Measurements from ENCODE around the gene EPHX1. TPM values are rescaled to one million over a fixed set of nuclear protein-coding genes. Genes with fewer than 3 reads are reported as not detected.

The EPHX1 gene
- total RNA-seq, 2 experiments from 2014 or later = 0.68 to 0.85 TPM

DNA sequence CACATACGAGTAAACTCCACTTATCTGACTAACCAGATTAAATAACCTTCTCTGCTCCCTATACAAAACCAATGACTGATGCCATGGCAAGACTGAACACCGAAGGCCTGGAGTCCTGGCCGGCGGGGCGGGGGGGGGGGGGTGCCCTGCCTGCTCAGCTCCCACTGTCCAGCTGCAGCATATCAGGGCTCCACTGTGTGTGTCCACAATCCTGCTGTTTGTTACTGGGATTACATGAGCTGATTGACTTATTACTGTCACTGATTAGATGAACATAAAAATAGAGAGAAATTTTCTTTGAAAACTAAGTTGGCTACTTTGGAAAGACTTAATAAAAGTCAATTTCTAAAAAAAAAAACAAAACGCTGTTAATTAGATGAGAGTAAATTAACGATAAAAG lies 47.3 kb downstream of the EPHX1 start:
- Mint-ChIP-seq H3K9me3 (ENCODE audit: low read depth) (no peaks in the 10 kb centered on the region), H3K4me3 (no peak overlapping the region), H3K4me1 (peaks cover 12% of the 10 kb centered on the region), H3K36me3 (peaks cover 47% of the 10 kb centered on the region), H3K27me3 (no peaks in the 10 kb centered on the region), H3K27ac (no peak overlapping the region)
- CTCF ChIA-PET = interaction anchor here (0.8 kb wide), 1 partner anchor 9 kb away, joined by 3 read pairs; no protein-coding TSS in a partner anchor
- DNase-seq = no peak
- ATAC-seq = no peak

DNA sequence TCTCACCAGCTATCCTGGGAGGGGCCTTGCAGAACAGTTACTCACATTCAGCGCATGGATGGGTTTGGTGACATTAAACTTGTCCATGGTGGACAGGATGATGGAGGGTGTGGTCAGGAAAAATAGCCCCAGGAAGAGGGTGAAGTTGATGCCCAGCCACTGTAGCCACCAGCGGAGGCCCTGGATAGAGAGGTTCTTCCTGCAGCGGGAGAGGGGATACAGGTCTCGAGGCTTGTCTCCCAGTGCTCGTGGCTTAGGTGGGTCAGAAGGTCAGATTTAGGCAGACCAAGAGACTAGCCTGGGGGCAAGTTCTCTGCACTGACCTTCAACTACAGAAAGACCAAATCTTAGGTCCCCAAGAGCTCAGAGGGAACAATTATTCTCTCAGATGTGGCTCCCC lies 49.2 kb downstream of the EPHX1 start:
- ATAC-seq (no peak), DNase-seq (no peak)
- Mint-ChIP-seq H3K9me3 (ENCODE audit: low read depth) (no peaks in the 10 kb centered on the region), H3K27me3 (no peaks in the 10 kb centered on the region), H3K36me3 (peaks cover 34% of the 10 kb centered on the region), H3K27ac (no peak overlapping the region), H3K4me1 (peaks cover 5% of the 10 kb centered on the region), H3K4me3 (no peak overlapping the region)
- CTCF ChIA-PET = interaction anchor here (1.0 to 1.5 kb wide), 2 partner anchors 19 to 52 kb away, joined by 3 read pairs; no protein-coding TSS in a partner anchor

DNA sequence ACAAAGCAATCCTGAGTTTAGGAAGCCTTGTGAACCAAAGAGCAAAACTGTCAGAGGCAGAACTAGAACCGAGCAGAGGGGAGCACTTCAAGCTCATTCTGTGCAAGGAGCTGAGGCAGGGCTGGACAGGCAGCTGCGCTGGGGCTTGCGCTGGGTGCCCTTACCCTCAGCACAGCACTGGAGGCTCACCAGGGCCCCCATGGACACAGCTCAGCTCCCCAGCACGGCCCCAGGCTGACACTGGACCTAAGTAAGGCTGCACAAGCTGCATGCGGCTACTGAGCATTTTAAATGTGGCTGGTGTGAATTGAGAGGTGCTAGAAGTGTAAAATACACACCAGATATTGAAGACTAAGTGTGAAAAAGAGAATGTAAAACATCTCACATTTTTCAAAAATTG lies 50.2 kb downstream of the EPHX1 start:
- no peak for DNase-seq
- no peak for ATAC-seq
- no peak overlapping the region for H3K27ac Mint-ChIP-seq
- no peak overlapping the region for H3K4me3 Mint-ChIP-seq
- H3K4me1 Mint-ChIP-seq = peaks cover 5% of the 10 kb centered on the region
- H3K36me3 Mint-ChIP-seq = peaks cover 29% of the 10 kb centered on the region
- no peaks in the 10 kb centered on the region for H3K9me3 Mint-ChIP-seq (ENCODE audit: low read depth)
- H3K27me3 Mint-ChIP-seq = no peaks in the 10 kb centered on the region
- CTCF ChIA-PET = interaction anchor here (1.0 kb wide), 1 partner anchor 18 kb away, joined by 3 read pairs; no protein-coding TSS in a partner anchor

DNA sequence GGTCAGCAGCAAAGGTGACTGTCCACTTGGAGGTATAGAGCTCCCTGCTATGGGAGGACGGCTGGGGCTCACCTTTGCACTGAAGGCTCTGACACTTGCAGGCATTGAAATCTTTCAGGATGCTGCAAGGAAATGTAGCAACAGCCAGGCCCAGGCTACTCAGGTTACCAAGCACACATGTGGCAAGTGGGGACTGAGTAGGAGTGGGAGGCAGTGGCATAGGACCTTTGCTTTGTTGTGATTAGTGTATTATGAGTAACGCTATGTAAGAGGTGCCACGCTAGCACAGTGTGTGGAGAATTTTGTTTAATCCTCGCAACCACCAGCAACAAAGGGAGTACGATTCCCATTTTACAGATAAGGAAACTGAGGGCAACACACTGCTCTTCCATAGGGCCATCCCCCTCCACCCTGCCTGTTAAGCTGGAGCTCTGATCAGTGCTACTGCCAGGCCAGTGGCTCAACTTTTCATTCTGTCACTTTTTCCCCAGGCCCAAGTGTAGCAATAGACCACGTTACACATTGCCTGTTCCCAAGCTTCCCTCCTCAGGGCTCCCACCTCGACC lies 51.0 kb downstream of the EPHX1 start:
- DNase-seq (no peak), ATAC-seq (no peak)
- CTCF ChIA-PET = no interaction called here
- no peaks in the 10 kb centered on the region for H3K9me3 Mint-ChIP-seq (ENCODE audit: low read depth)
- H3K27ac Mint-ChIP-seq = peak overlapping the region; percentile 38
- H3K27me3 Mint-ChIP-seq = no peaks in the 10 kb centered on the region
- H3K36me3 Mint-ChIP-seq = peaks cover 29% of the 10 kb centered on the region
- peaks cover 11% of the 10 kb centered on the region for H3K4me1 Mint-ChIP-seq
- H3K4me3 Mint-ChIP-seq = no peak overlapping the region

DNA sequence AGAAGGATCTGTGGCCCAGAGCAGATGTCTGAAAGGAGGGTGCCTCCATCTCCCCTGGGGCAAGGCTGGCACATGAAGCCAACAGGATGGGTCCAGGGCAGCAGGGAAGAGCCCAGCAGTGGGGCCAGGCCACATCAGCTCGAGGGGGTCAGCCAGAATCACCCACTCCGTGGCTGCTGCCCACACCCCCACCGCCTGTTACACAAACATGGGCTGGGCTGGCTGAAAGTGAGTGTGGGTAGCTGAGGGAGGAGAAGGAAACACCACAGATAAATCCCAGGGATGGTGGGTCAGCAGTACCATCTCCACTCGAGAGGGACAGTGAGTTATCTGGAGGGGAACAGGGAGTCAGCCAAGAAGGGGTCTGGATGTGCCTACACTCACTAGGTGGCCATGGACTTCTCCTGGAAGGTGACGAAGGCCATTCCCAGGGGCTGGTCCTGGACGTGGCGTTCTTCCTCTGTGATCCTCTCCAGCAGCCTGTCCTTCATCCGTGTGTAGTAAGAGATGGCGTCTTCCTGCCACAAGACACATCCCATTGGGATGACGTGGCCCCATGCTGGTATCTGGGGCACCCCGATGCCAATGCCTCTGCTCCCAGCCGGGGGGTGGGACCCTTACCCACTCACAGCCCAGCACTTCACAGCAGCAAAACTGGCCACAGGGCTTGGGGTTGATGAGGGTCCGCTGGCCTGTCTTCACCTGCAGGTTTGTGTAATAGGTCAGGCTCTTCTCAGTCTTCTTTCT lies 52.1 kb downstream of the EPHX1 start:
- Mint-ChIP-seq H3K4me3 (no peak overlapping the region), H3K36me3 (peaks cover 29% of the 10 kb centered on the region), H3K9me3 (ENCODE audit: low read depth) (no peaks in the 10 kb centered on the region), H3K27me3 (no peaks in the 10 kb centered on the region), H3K4me1 (peaks cover 19% of the 10 kb centered on the region), H3K27ac (no peak overlapping the region)
- DNase-seq (no peak), ATAC-seq (no peak)
- CTCF ChIA-PET = no interaction called here

DNA sequence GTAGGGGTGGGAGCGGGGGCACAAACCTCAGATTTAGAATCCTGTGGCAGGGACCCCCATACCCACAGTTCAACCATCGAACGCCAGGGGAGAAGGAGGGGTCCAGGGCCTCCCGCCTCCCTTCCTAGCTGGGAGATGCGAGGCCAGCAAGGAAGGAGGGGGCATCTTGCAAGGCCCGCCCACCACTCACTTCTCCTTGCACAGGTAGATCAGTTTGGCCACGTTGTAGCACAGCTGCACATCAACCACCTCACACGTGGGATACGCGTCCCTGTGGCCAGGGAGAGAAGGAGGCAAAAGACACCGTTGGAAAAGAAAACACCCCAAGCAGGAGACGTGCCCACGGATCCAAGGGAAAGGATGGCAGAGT lies 52.6 kb downstream of the EPHX1 start:
- Mint-ChIP-seq H3K27ac (no peak overlapping the region), H3K27me3 (no peaks in the 10 kb centered on the region), H3K4me1 (peaks cover 25% of the 10 kb centered on the region), H3K9me3 (ENCODE audit: low read depth) (no peaks in the 10 kb centered on the region), H3K36me3 (peaks cover 33% of the 10 kb centered on the region), H3K4me3 (no peak overlapping the region)
- ATAC-seq = no peak
- CTCF ChIA-PET = interaction anchor here (0.9 kb wide), 1 partner anchor 9 kb away, joined by 3 read pairs; no protein-coding TSS in a partner anchor
- DNase-seq = no peak

DNA sequence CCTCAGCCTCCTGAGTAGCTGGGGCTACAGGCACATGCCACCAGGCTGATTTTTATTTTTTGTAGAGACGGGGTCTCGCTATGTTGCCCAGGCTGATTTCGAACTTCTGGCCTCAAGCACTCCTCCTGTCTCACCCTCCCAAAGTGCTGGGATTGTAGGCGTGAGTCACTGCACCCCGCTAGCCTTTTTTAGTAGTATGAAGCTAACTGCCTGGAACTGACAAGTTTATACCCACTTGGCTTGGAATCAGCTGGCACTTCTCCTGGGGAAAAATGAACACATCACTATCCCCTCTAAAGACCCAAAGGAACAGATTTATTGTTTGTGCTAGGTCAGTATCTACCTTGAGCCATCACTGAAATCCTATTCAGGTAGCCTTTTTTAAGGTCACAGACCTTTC lies 53.2 kb downstream of the EPHX1 start:
- no peak overlapping the region for H3K4me3 Mint-ChIP-seq
- no peak overlapping the region for H3K27ac Mint-ChIP-seq
- ATAC-seq = no peak
- peaks cover 38% of the 10 kb centered on the region for H3K36me3 Mint-ChIP-seq
- no peaks in the 10 kb centered on the region for H3K27me3 Mint-ChIP-seq
- no peaks in the 10 kb centered on the region for H3K9me3 Mint-ChIP-seq (ENCODE audit: low read depth)
- CTCF ChIA-PET = interaction anchor here (0.9 kb wide), 1 partner anchor 10 kb away, joined by 3 read pairs; no protein-coding TSS in a partner anchor
- peaks cover 29% of the 10 kb centered on the region for H3K4me1 Mint-ChIP-seq
- no peak for DNase-seq

DNA sequence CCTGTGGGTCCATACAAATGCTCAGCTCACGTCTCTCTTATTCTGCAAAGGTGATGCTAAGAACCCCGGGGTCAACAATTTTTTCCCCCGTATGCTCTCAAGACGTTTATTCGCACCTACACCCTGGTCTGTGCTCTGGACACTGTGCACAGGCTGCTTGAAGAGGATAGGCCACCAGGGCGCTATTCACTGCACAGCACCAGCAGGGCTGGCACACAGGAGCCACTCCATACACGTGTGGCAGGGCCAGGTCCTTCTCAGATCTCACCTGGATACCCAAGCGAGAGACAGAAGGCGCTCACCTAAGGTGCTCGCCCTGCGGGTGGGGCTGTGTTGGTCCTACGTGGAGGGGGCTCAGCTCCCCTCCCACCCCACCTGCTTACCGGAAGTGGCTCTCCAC lies 55.6 kb downstream of the EPHX1 start:
- H3K36me3 Mint-ChIP-seq = peaks cover 42% of the 10 kb centered on the region
- DNase-seq (no peak), ATAC-seq (peak; percentile 9)
- no peak overlapping the region for H3K4me3 Mint-ChIP-seq
- CTCF ChIA-PET = interaction anchor here (1.0 to 2.0 kb wide), 3 partner anchors 8 to 46 kb away, joined by 3 to 8 read pairs (median 3); no protein-coding TSS in a partner anchor
- H3K27ac Mint-ChIP-seq = peak overlapping the region; percentile 61
- peaks cover 29% of the 10 kb centered on the region for H3K4me1 Mint-ChIP-seq
- H3K27me3 Mint-ChIP-seq = no peaks in the 10 kb centered on the region
- H3K9me3 Mint-ChIP-seq (ENCODE audit: low read depth) = no peaks in the 10 kb centered on the region

DNA sequence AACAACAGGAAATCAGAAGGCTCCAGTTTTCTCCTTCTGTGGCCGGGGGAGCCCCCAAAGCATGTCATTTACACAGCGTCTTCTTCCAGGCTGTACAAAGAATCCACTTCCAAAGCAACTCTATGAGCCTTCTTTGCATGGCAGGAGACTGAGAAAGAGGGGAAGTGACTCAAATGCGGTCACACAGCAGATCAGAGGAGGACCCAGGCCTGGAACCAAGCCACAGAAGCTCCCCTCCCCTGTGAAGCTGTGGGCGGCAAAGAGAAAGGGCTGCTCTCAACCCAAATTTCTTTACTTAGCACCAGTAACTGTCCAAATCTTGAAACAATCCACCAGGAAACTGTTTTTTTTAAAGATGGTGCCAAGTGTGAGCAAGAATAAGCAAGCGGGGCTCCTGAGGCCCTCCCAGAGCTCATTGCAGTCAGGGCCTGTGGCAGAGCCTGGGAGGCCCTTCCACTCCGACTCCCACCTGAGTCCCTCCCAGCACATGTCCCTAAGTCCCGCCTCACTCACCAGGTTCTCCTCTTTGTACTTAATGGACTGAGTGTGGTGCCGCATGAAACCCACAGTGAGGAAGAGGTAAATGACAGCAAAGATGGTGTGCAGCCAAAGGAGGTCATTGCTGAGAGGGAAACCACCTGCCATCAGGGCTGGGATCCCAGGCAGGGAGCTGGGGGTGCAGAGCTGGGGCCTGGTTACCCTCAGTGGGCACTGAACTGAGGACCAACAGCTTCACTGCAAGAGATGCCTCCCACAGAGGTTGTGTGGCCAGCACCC lies 56.3 kb downstream of the EPHX1 start:
- no peaks in the 10 kb centered on the region for H3K27me3 Mint-ChIP-seq
- H3K9me3 Mint-ChIP-seq (ENCODE audit: low read depth) = no peaks in the 10 kb centered on the region
- peak overlapping the region; percentile 61 for H3K27ac Mint-ChIP-seq
- CTCF ChIA-PET = interaction anchor here (1.0 to 2.0 kb wide), 5 partner anchors 8 to 45 kb away, joined by 3 to 8 read pairs (median 6); partner anchors contain the start of gene TMEM63A
- ATAC-seq (peak; percentile 82), DNase-seq (peak; percentile 77)
- H3K4me3 Mint-ChIP-seq = peak overlapping the region; percentile 0
- peaks cover 29% of the 10 kb centered on the region for H3K4me1 Mint-ChIP-seq
- H3K36me3 Mint-ChIP-seq = peaks cover 42% of the 10 kb centered on the region

DNA sequence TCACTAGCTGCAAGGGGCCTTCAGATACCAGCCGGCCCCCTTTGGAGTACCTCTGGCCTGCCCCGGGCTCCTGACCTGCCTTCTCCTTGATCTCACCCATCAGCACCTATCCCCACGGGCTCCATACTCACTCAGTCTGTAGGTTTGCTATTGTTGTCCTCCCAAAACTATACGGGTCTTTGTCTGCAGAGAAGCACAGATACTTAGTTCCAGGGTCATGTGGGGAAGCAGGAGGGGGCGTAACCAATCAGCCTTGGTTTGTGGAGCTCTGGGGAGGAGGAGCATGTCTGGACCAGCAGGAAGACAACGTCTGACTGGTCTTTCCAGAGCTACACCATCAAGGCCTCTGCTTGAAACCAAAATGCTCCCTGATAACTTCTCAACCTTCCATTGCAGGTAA lies 57.1 kb downstream of the EPHX1 start:
- peaks cover 40% of the 10 kb centered on the region for H3K36me3 Mint-ChIP-seq
- no peak overlapping the region for H3K27ac Mint-ChIP-seq
- CTCF ChIA-PET = interaction anchor here (1.3 to 2.0 kb wide), 3 partner anchors 10 to 44 kb away, joined by 6 to 8 read pairs (median 8); partner anchors contain the start of gene TMEM63A
- H3K4me1 Mint-ChIP-seq = peaks cover 34% of the 10 kb centered on the region
- ATAC-seq (no peak), DNase-seq (no peak)
- H3K9me3 Mint-ChIP-seq (ENCODE audit: low read depth) = no peaks in the 10 kb centered on the region
- no peaks in the 10 kb centered on the region for H3K27me3 Mint-ChIP-seq
- no peak overlapping the region for H3K4me3 Mint-ChIP-seq

DNA sequence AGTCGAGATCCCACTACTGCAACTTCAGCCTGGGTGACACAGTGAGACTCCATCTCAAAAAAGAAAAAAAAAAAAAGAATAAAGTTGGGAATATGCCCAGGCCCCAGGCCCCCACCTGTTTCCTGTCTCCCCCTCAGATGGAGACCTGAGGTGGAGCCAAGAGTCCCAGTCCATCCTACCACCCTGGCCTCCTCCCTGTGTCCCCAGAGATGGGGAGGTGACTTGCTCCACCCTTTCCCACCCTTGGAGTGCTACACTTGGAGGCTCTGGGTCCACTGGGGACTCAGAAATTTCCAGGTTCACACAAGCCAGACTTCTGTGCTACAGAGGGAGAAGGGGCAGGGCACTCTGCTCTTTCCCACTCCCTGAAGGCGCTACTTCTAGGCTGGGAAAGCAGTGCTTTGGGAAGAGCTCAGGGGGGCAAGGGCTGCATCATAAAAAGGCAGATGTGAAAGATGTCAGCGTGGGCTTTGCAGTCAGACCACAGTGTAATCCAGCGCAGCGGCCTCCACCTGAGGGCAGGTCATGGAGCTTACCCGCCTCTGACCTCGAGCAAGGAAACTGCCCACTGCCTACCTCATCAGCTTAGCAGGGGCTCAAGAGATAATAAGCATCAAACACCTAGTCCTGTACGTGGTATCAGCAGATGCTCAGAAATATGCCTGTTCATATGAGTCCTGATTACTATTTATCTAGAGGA lies 58.9 kb downstream of the EPHX1 start:
- Mint-ChIP-seq H3K27ac (no peak overlapping the region), H3K4me3 (no peak overlapping the region), H3K36me3 (peaks cover 40% of the 10 kb centered on the region), H3K4me1 (peaks cover 35% of the 10 kb centered on the region), H3K27me3 (no peaks in the 10 kb centered on the region), H3K9me3 (ENCODE audit: low read depth) (no peaks in the 10 kb centered on the region)
- DNase-seq (no peak), ATAC-seq (no peak)
- CTCF ChIA-PET = interaction anchor here (0.8 to 1.2 kb wide), 2 partner anchors 12 to 16 kb away, joined by 3 read pairs; no protein-coding TSS in a partner anchor

DNA sequence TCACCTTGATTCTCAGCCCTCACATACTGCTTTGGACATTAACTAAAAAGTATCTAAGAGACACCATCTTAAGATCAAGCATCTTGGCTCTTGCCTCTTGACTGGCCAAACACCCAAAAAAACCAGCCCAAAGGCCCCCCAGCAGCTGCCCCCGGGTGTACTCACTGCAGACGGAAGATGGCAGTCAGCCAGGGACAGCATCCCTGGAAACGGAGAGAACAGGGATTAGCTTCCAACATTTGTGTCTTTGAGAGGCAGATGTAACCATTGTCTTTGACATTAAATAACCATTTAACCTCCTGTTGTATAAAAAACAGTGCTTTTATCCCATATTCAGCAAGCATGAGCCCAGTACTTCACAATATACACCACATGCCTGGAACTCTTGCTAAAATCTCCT lies 61.0 kb downstream of the EPHX1 start:
- no peak overlapping the region for H3K4me3 Mint-ChIP-seq
- peaks cover 38% of the 10 kb centered on the region for H3K4me1 Mint-ChIP-seq
- no peak overlapping the region for H3K27ac Mint-ChIP-seq
- H3K36me3 Mint-ChIP-seq = peaks cover 40% of the 10 kb centered on the region
- H3K9me3 Mint-ChIP-seq (ENCODE audit: low read depth) = no peaks in the 10 kb centered on the region
- H3K27me3 Mint-ChIP-seq = no peaks in the 10 kb centered on the region
- no peak for DNase-seq
- ATAC-seq = no peak
- CTCF ChIA-PET = interaction anchor here (1.4 to 2.1 kb wide), 4 partner anchors 9 to 93 kb away, joined by 5 to 9 read pairs (median 6); partner anchors contain the start of genes SRP9 and TMEM63A

Data from activated CD8-positive, alpha-beta memory T cell treated with anti-CD3 and anti-CD28 coated beads, Interleukin-2, amount 10 ng/mL, durations not matched to agents 7 days and 5 days (primary cell).